Measurements from ENCODE around the gene COL4A6.

GRCh38 chrX:108331126-108331909, 106.9 kb downstream of the COL4A6 start:
- TF ChIP-seq TAF1 (IDR thresholded peaks at IDR 0.05; ENCODE audit: low read depth) (no peak), REST (IDR thresholded peaks at IDR 0.05; ENCODE audit: borderline replicate concordance) (no peak)
- TF ChIP-seq, protein P1, sequence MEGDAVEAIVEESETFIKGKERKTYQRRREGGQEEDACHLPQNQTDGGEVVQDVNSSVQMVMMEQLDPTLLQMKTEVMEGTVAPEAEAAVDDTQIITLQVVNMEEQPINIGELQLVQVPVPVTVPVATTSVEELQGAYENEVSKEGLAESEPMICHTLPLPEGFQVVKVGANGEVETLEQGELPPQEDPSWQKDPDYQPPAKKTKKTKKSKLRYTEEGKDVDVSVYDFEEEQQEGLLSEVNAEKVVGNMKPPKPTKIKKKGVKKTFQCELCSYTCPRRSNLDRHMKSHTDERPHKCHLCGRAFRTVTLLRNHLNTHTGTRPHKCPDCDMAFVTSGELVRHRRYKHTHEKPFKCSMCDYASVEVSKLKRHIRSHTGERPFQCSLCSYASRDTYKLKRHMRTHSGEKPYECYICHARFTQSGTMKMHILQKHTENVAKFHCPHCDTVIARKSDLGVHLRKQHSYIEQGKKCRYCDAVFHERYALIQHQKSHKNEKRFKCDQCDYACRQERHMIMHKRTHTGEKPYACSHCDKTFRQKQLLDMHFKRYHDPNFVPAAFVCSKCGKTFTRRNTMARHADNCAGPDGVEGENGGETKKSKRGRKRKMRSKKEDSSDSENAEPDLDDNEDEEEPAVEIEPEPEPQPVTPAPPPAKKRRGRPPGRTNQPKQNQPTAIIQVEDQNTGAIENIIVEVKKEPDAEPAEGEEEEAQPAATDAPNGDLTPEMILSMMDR (IDR thresholded peaks at IDR 0.05; ENCODE audit: poor library complexity, severe bottlenecking) = no peak

All from neural cell (in vitro differentiated cells).